Fibroblast of skin of abdomen (primary cell): Measurements from ENCODE around the gene NDUFB2.
"Not testable (repeated sequence)": the region's sequence is repeated elsewhere in the genome, so short reads cannot be mapped to it uniquely, and the experiment has no call there.

Source experiments
- DNase-seq: peaks from one replicate; pipeline ENCODE4 v3.0.0-alpha.2; 2013

Gene NDUFB2

GRCh38 chr7:140672382-140673062 lies 24.0 kb upstream of the NDUFB2 start, which contains the start of gene ADCK2:
Gene ADCK2, plus strand, starts transcription at chr7:140672945. Its CDS starts 386 bp downstream, at chr7:140673331.
- DNase-seq, result no peak

- no peak for DNase-seq
Observed at GRCh38 chr7:140673063-140673773, 23.3 kb upstream of the NDUFB2 start.

- DNase-seq, result no peak
Observed at GRCh38 chr7:140673774-140674155, 22.7 kb upstream of the NDUFB2 start.

- DNase-seq, result no peak
Observed at GRCh38 chr7:140674356-140674800, 22.1 kb upstream of the NDUFB2 start.

GRCh38 chr7:140674899-140675701 lies 21.4 kb upstream of the NDUFB2 start:
- DNase-seq, result peak; percentile 44

- DNase-seq, result no peak
Observed at GRCh38 chr7:140675726-140676125, 20.8 kb upstream of the NDUFB2 start.

GRCh38 chr7:140676306-140676705 lies 20.2 kb upstream of the NDUFB2 start:
- no peak for DNase-seq

- not testable (repeated sequence) for DNase-seq
Observed at GRCh38 chr7:140676956-140677355, 19.6 kb upstream of the NDUFB2 start.

GRCh38 chr7:140677496-140677895 lies 19.0 kb upstream of the NDUFB2 start:
- DNase-seq, result no peak

GRCh38 chr7:140678081-140678815 lies 18.3 kb upstream of the NDUFB2 start:
- no peak for DNase-seq

- DNase-seq, result no peak
Observed at GRCh38 chr7:140678816-140679130, 17.7 kb upstream of the NDUFB2 start.

GRCh38 chr7:140679186-140679585 lies 17.3 kb upstream of the NDUFB2 start:
- DNase-seq, result no peak

- no peak for DNase-seq
Observed at GRCh38 chr7:140680886-140681285, 15.6 kb upstream of the NDUFB2 start.

GRCh38 chr7:140681766-140682165 lies 14.7 kb upstream of the NDUFB2 start:
- no peak for DNase-seq

- DNase-seq, result no peak
Observed at GRCh38 chr7:140683657-140684056, 12.9 kb upstream of the NDUFB2 start.

- DNase-seq, result no peak
Observed at GRCh38 chr7:140684066-140684950, 12.2 kb upstream of the NDUFB2 start.

- DNase-seq, result no peak
Observed at GRCh38 chr7:140685407-140686087, 11.0 kb upstream of the NDUFB2 start.

GRCh38 chr7:140686921-140687320 lies 9.6 kb upstream of the NDUFB2 start:
- no peak for DNase-seq

- DNase-seq, result no peak
Observed at GRCh38 chr7:140688341-140688740, 8.2 kb upstream of the NDUFB2 start.

- no peak for DNase-seq
Observed at GRCh38 chr7:140689199-140690152, 7.0 kb upstream of the NDUFB2 start.
